HEK293 (cell line): ENCODE results near the gene TAGLN2.

Source experiments
- CTCF ChIA-PET: fragments of 350-600 bp; formaldehyde crosslinking; extraction: SDS; loops from one replicate; lab custom pipeline; 2021; ENCODE audit warnings: antibody characterized with exemption; lab: Yijun Ruan, JAX
- POLR2A ChIA-PET: fragments of 300-600 bp; formaldehyde crosslinking; extraction: SDS; loops from one replicate; lab custom pipeline; 2020; ENCODE audit warnings: antibody characterized with exemption, inconsistent platforms; lab: Yijun Ruan, JAX
- H3K27ac ChIP-seq: fragments of 200-500 bp; sonication (Bioruptor generic); 2 replicates; pipeline ENCODE4 v1.5.1; 2014; ENCODE audit warnings: low read depth, low read length, control low read depth, inconsistent platforms; ENCODE audit errors: extremely low read depth
- H3K36me3 ChIP-seq, 2 experiments: fragments of 200-500 bp in 1 of 2; sonication (Bioruptor generic) in 1 of 2; 1 replicate in 1 of 2; 2 replicates in 1 of 2; pipeline ENCODE4 v1.5.1; 2014 to 2017; ENCODE audit warnings: inconsistent platforms in 2 of 2, low read length in 2 of 2; ENCODE audit not compliant: control insufficient read depth in 2 of 2, insufficient read depth in 1 of 2
- H3K4me1 ChIP-seq: fragments of 200-500 bp; sonication (Bioruptor generic); 2 replicates; pipeline ENCODE4 v1.5.1; 2014; ENCODE audit warnings: mild to moderate bottlenecking, low read length, inconsistent platforms; ENCODE audit not compliant: control insufficient read depth, insufficient read depth
- H3K4me3 ChIP-seq: 2 replicates; pipeline ENCODE4 v1.5.1; 2011; ENCODE audit warnings: low read depth, mild to moderate bottlenecking, control low read depth, low read length, moderate library complexity
- H3K9me3 ChIP-seq: fragments of 200-500 bp; sonication (Bioruptor generic); 2 replicates; pipeline ENCODE4 v1.5.1; 2014; ENCODE audit warnings: low read depth, low read length, inconsistent platforms; ENCODE audit not compliant: control insufficient read depth, insufficient read depth
- GLIS2 ChIP-seq: fragments of 450-650 bp; formaldehyde crosslinking; IDR thresholded peaks from 2 replicates; pipeline ENCODE4 v1.5.1; 2016; ENCODE audit warnings: missing biosample characterization, missing genetic modification characterization
- REST ChIP-seq: fragments of 450-650 bp; formaldehyde crosslinking; IDR thresholded peaks from 2 replicates; pipeline ENCODE4 v1.5.1; 2016; ENCODE audit warnings: missing biosample characterization, missing genetic modification characterization
- SALL2 ChIP-seq: fragments of 450-650 bp; formaldehyde crosslinking; IDR thresholded peaks from 2 replicates; pipeline ENCODE4 v1.5.0; 2017; ENCODE audit warnings: missing biosample characterization, mild to moderate bottlenecking, missing genetic modification characterization, borderline replicate concordance
- ZBTB48 ChIP-seq: fragments of 450-650 bp; formaldehyde crosslinking; IDR thresholded peaks from 2 replicates; pipeline ENCODE4 v1.5.1; 2016; ENCODE audit warnings: missing biosample characterization, missing genetic modification characterization
- ZEB2 ChIP-seq: fragments of 450-650 bp; formaldehyde crosslinking; IDR thresholded peaks from 2 replicates; pipeline ENCODE4 v1.5.1; 2016; ENCODE audit warnings: missing biosample characterization, missing genetic modification characterization
- ZIC2 ChIP-seq: fragments of 450-650 bp; formaldehyde crosslinking; IDR thresholded peaks from 2 replicates; pipeline ENCODE4 v1.5.1; 2016; ENCODE audit warnings: missing biosample characterization, missing genetic modification characterization
- ZNF324 ChIP-seq: fragments of 450-650 bp; formaldehyde crosslinking; IDR thresholded peaks from 2 replicates; pipeline ENCODE4 v1.5.1; 2016; ENCODE audit warnings: missing biosample characterization, missing genetic modification characterization
- ZNF394 ChIP-seq: fragments of 450-650 bp; formaldehyde crosslinking; IDR thresholded peaks from 2 replicates; pipeline ENCODE4 v1.5.1; 2016; ENCODE audit warnings: missing biosample characterization, missing genetic modification characterization, mild to moderate bottlenecking, moderate library complexity, borderline replicate concordance
- ZNF433 ChIP-seq: fragments of 450-650 bp; formaldehyde crosslinking; IDR thresholded peaks from 2 replicates; pipeline ENCODE4 v1.5.1; 2016; ENCODE audit warnings: missing biosample characterization, missing genetic modification characterization, low read depth
- ZNF660 ChIP-seq: fragments of 450-650 bp; IDR thresholded peaks from 2 replicates; pipeline ENCODE4 v1.5.1; 2018; ENCODE audit warnings: missing biosample characterization, mild to moderate bottlenecking, missing genetic modification characterization
- ZNF692 ChIP-seq: fragments of 450-650 bp; formaldehyde crosslinking; IDR thresholded peaks from 2 replicates; pipeline ENCODE4 v1.5.1; 2016; ENCODE audit warnings: missing biosample characterization, missing genetic modification characterization
- ZNF76 ChIP-seq: fragments of 450-650 bp; formaldehyde crosslinking; IDR thresholded peaks from 2 replicates; pipeline ENCODE4; 2016; ENCODE audit warnings: low read depth, missing biosample characterization, missing genetic modification characterization, borderline replicate concordance
- ZNF785 ChIP-seq: fragments of 450-650 bp; formaldehyde crosslinking; IDR thresholded peaks from 2 replicates; pipeline ENCODE4 v1.5.1; 2016; ENCODE audit warnings: missing biosample characterization, missing genetic modification characterization
- ZXDB ChIP-seq: fragments of 450-650 bp; formaldehyde crosslinking; IDR thresholded peaks from 2 replicates; pipeline ENCODE4 v1.5.1; 2016; ENCODE audit warnings: missing biosample characterization, missing genetic modification characterization
- TF ChIP-seq, protein P1 (sequence below): fragments of 450-650 bp; formaldehyde crosslinking; optimal IDR thresholded peaks from 2 replicates; pipeline ENCODE3; 2016; ENCODE audit warnings: missing biosample characterization, mild to moderate bottlenecking, missing genetic modification characterization
- TF ChIP-seq, protein P2 (sequence below): fragments of 450-650 bp; formaldehyde crosslinking; IDR thresholded peaks from 2 replicates; pipeline ENCODE4 v1.5.1; 2016; ENCODE audit warnings: missing biosample characterization, missing genetic modification characterization
- TF ChIP-seq, protein P3 (sequence below): fragments of 450-650 bp; formaldehyde crosslinking; IDR thresholded peaks from 2 replicates; pipeline ENCODE4 v1.5.1; 2016; ENCODE audit warnings: missing biosample characterization, missing genetic modification characterization

Gene TAGLN2

DNA sequence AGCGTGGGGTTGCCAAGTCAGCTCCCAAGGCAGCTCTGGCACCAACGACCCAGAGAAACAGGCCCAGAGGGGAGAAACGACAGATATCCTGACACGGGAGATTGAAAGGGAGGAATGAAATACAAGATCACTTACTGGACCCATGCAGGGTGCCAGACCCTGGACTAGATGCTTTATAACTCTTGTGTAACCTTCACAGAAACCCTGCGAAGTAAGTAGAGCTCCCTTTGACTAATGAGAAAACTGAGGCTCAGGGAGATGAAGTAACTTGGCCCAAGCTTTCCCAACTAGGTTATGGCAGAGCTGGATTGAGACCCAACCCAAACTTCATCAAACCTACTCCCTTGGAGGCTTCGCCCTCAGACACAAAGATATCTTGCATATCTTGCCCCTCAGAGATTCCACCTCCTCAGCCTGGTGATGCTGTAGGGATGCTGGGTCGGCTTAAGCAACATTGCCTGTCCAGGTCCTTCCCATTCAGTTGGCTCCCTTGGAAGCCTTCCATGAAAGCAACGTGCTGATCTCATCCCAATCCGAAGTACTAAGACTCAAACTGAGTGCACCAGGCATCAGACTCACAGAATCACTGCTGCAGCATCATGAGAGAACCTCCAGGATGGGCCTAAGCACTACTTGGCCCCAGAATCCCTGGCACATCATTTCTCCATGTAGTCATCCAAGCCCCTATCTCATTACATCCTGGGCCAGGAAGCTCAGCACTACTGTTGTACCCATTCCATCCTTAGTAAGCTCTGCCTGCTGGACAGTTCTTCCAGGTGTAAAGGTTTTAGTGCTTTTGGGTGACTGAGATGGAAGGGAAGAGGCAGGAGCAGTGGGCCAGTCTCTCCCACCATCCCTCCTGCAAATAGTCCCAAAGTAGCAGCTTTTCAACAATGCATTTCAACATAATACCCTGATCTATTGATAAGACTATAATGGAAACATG lies 21.2 kb upstream of the TAGLN2 start:
- Histone ChIP-seq H3K4me1 (no peaks in the 10 kb centered on the region), H3K9me3 (no peaks in the 10 kb centered on the region), H3K4me3 (no peak overlapping the region), H3K27ac (no peak overlapping the region), H3K36me3 (no peaks in the 10 kb centered on the region)
- ChIA-PET CTCF (interaction anchor here (0.5 to 10.8 kb wide), 22 partner anchors 9 to 814 kb away, joined by 3 to 87 read pairs (median 4); no protein-coding TSS in a partner anchor), POLR2A (interaction anchor here (0.8 to 4.1 kb wide), 5 partner anchors 14 to 61 kb away, joined by 3 to 25 read pairs (median 4); partner anchors contain the start of gene TAGLN2)
- TF ChIP-seq REST (tag by site-specific recombination) (peak; percentile 60), ZBTB48 (no peak)

DNA sequence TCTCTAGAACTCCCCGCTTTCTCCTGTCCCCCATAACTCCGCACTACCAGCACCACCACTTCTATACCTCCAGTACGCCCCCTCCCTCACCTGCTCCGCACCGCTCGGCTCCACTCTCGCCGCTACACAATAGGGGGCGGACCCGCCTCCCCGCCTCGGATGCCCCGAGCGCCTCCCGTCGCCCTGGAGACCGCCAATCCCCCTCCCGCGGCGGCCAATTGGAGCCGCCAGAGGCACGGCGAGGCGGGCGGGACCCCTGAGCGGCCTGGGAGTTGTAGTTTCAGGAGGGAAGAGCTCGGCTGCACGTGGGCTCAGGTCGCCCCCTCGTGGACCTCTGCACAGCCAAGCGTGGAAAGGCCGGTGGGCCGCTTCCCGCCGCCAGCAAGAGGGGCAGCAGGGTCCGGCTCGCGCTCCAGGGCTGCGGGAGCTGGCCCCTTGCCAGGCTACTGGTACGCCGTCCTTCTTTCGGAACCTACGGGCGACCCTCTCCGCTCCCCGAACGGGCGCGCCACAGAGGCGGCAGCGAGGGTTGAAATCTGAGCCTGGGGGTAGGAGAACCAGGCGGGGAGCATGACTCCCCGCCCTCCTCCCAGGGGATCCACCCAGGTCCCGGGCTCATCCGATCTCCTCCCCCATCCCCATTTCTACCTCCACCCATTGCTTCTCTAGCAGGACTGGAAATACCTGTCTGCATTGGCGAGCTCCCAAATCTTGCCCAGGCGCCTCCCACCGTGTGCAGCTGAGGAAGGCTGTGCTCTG lies 20.4 kb upstream of the TAGLN2 start, which contains the start of gene IGSF9:
Gene IGSF9, minus strand, starts transcription at position 131 of the 759 bp plus-strand sequence. CDS start 2,159 bp downstream, outside the sequence.
- Histone ChIP-seq H3K4me3 (peak within 1 kb of the TSS; percentile 45), H3K36me3 (no peaks in the 10 kb centered on the region), H3K4me1 (no peaks in the 10 kb centered on the region), H3K27ac (no peak within 1 kb of the TSS; the same call in 1 of the 2 replicates), H3K9me3 (no peaks in the 10 kb centered on the region)
- POLR2A ChIA-PET, result interaction anchor here (0.8 to 4.1 kb wide), 6 partner anchors 12 to 62 kb away, joined by 3 to 25 read pairs (median 4); partner anchors contain the start of gene TAGLN2
- CTCF ChIA-PET, result interaction anchor here (0.5 to 10.8 kb wide), 23 partner anchors 9 to 814 kb away, joined by 3 to 87 read pairs (median 3); partner anchors contain the start of gene TAGLN2
- TF ChIP-seq ZNF394 (0 out of 2 replicates have a peak, but pooled peaks have one; percentile 19), ZXDB (tag by site-specific recombination) (peak; percentile 75; the same call in 1 of the 2 replicates), ZNF324 (tag by site-specific recombination) (peak; percentile 33; the same call in 1 of the 2 replicates), ZIC2 (peak; percentile 79), ZNF76 (tag by site-specific recombination) (peak; percentile 94), ZNF433 (tag by site-specific recombination) (no peak), ZNF785 (tag by site-specific recombination) (0 out of 2 replicates have a peak, but pooled peaks have one; percentile 56), ZNF692 (tag by site-specific recombination) (peak; percentile 74; the same call in 1 of the 2 replicates), ZNF660 (tag by site-specific recombination) (peak; percentile 89), SALL2 (no peak), GLIS2 (tag by site-specific recombination) (peak; percentile 96), ZBTB48 (peak; percentile 50), ZEB2 (tag by site-specific recombination) (peak; percentile 81)
- TF ChIP-seq, protein P1, sequence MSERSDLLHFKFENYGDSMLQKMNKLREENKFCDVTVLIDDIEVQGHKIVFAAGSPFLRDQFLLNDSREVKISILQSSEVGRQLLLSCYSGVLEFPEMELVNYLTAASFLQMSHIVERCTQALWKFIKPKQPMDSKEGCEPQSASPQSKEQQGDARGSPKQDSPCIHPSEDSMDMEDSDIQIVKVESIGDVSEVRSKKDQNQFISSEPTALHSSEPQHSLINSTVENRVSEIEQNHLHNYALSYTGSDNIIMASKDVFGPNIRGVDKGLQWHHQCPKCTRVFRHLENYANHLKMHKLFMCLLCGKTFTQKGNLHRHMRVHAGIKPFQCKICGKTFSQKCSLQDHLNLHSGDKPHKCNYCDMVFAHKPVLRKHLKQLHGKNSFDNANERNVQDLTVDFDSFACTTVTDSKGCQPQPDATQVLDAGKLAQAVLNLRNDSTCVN (tag by site-specific recombination), result peak; percentile 60
- TF ChIP-seq, protein P2, sequence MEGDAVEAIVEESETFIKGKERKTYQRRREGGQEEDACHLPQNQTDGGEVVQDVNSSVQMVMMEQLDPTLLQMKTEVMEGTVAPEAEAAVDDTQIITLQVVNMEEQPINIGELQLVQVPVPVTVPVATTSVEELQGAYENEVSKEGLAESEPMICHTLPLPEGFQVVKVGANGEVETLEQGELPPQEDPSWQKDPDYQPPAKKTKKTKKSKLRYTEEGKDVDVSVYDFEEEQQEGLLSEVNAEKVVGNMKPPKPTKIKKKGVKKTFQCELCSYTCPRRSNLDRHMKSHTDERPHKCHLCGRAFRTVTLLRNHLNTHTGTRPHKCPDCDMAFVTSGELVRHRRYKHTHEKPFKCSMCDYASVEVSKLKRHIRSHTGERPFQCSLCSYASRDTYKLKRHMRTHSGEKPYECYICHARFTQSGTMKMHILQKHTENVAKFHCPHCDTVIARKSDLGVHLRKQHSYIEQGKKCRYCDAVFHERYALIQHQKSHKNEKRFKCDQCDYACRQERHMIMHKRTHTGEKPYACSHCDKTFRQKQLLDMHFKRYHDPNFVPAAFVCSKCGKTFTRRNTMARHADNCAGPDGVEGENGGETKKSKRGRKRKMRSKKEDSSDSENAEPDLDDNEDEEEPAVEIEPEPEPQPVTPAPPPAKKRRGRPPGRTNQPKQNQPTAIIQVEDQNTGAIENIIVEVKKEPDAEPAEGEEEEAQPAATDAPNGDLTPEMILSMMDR (tag by site-specific recombination), result peak; percentile 99
- TF ChIP-seq, protein P3, sequence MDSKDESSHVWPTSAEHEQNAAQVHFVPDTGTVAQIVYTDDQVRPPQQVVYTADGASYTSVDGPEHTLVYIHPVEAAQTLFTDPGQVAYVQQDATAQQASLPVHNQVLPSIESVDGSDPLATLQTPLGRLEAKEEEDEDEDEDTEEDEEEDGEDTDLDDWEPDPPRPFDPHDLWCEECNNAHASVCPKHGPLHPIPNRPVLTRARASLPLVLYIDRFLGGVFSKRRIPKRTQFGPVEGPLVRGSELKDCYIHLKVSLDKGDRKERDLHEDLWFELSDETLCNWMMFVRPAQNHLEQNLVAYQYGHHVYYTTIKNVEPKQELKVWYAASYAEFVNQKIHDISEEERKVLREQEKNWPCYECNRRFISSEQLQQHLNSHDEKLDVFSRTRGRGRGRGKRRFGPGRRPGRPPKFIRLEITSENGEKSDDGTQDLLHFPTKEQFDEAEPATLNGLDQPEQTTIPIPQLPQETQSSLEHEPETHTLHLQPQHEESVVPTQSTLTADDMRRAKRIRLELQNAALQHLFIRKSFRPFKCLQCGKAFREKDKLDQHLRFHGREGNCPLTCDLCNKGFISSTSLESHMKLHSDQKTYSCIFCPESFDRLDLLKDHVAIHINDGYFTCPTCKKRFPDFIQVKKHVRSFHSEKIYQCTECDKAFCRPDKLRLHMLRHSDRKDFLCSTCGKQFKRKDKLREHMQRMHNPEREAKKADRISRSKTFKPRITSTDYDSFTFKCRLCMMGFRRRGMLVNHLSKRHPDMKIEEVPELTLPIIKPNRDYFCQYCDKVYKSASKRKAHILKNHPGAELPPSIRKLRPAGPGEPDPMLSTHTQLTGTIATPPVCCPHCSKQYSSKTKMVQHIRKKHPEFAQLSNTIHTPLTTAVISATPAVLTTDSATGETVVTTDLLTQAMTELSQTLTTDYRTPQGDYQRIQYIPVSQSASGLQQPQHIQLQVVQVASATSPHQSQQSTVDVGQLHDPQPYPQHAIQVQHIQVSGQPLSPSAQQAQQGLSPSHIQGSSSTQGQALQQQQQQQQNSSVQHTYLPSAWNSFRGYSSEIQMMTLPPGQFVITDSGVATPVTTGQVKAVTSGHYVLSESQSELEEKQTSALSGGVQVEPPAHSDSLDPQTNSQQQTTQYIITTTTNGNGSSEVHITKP (tag by site-specific recombination), result peak; percentile 79
